ENCODE measurements around the gene SIAH3.

SIAH3 gene

DNA sequence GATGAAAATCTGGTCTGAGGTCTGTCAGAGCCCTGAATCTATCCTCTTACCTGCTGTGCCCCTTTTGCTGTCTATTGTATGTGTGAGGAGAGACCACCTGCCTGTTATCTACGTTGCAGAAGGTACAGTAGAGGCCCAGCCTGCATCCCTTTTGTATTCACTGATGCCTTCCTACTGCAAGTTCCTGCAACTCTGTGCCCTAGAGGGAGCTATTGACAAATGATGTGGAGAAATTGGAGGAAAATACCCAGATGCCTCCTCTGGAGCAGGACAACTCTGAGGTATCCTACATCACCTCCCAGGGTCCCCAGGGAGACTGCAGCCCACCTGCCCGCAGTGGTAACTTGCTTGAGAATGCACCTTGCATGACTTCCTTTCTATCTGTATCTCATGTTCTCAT lies 33.7 kb downstream of the SIAH3 start:
- DNase-seq, result no peak

DNA sequence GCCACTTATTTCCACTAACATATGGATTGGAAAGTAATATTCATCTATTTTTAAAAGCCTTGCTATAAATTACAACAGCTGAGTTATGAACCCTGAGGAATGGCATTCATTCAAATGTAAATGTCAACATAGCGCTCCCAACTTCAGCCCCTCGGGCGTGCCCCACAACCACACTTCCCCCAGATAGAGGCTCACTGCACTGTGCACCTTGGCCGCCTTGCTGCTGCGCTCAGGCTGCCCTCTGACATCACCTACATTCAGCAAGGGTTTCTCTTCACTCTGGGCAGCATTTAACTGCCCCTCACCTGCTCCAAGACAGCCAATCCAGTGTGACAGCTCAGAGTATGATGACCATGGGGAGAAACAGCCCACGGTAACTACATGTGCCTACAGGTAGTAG lies 35.1 kb downstream of the SIAH3 start:
- DNase-seq, result no peak

DNA sequence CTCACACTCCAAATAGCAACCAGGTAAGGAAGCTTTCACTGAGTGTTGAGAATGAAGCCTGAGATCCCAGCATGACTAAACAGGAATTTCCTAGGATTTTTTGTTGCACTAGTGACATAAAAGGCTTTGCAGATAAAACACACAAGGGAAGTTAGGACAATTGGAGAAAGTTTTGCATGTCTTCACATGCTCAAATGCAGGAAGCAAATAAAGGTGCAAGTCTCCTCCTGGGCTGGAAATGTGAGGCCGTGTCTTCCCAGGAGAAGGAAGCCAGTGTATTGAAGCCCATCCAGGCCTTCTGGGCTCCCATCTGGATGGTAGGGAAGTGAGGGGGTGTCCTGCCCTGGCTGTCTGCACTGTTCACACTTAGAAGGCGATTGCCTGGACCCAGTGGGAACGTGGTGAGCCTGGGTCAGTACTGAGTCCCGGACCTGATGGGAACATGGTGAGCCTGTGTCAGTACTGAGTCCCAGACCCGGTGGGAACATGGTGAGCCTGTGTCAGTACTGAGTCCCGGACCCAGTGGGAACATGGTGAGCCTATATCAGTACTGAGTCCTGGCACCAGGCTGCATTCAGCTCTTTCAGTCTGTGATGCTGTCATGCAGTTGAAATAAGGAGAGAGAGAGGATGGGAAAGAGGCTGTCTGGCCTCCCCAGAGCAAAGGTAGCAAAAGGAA lies 38.7 kb downstream of the SIAH3 start:
- DNase-seq, result no peak

DNA sequence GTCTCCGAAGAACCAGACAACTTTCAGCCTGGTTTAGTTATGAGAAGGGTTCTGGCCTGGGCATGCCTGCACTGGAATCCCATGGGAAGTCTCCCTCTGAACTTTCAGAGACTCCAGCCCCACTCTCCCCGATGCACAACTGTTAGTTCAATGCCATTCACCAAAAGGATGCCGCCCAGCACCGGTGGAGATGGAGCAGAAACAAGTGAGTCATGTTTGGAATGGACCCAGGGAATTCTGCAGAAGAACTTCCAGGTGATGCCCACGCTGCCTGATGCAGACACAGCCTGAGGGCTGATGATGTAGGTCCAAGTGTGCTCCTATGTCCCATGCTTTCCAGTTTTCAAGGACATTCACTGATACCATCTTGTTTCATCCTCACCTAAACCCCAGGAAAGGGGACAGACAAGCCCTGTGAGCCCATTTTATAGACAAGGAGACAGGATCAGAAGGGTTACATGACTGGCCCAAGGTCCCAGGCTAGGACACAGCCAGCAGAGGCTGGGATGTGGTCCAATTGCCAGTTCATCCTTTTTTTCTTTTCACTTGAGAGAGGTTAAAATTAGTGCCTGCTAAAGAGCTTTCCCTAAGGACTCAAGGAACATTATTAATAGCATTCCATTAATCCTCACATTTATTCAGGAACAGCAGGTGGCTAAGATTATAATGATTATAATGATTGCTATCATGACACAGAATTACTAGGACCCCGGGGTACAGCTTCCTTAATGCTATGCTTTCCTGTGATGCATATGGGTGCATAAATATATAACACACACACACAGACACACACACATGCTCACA lies 39.5 kb downstream of the SIAH3 start:
- no peak for DNase-seq

DNA sequence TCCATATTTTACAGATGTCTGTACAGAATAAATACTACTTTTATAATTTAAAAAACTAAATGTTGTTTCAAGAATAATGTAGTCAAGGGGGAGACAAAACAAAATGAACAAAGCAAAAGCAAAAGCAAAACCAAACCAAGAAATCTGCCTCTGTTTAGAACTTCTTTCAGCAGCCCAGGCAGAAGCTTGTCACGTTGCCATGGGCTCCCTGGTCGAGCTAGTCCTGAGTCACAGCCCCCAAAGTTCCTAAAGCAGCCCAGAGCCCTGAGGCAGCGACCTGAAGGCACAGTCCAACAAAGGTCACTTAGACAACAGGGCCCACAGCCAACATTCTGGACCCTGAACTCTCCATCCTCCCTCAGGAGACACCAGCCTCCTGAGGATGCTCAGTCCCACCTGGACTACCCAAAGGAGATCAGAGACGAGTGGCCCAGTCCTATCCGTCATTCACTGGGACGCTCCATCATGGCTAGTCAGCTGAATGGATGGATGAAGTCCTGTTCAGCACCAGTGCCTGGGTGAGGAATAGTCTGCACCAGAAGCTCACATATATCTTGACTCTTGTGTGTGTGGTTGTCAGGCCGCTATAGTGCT lies 41.7 kb downstream of the SIAH3 start:
- DNase-seq, result no peak

DNA sequence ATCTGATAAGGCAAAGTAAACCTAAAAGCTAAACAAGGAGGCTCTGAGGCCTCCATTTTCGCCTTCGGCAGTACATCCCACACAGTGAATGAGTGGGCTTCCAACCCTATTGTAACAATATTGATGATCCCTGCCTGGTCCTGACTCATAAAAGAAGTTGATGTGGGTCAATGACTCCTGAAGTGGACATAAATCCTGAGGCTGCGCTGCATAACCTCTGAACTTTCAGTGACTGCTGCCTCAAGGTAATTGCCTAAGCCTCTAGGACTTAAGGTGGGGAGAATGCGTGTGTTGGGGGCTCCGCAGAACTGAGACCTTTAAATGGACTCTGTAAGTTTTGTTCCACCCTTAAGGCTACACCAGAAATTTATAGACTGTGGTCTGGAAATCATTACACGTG lies 42.6 kb downstream of the SIAH3 start:
- DNase-seq, result no peak

DNA sequence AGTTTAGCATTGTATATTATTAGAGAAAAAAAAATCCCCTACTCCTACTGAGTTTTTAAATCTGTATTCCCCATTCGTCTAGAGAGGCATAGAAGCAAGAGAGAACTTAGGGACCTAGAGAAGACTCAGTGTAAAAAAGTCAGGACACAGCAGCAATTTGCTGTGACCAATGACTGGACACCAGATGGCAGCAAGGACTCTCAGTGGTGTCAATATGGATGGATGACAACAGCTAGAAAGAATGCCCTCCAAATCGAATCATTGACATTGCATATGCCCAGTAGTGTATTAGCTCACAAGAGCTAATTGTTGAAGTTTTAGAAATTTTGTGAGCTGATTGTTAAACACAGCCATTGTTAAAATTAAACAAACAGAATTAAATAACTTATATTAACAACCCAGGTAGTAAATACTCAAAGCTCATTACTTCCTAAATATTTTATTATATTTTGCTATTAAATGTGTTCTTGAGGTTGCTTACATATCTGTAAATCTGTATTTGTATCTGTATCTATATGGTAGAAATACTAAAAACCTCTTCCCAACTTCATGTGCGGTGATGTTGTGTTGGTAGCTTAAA lies 43.9 kb downstream of the SIAH3 start:
- DNase-seq, result peak; percentile 35

DNA sequence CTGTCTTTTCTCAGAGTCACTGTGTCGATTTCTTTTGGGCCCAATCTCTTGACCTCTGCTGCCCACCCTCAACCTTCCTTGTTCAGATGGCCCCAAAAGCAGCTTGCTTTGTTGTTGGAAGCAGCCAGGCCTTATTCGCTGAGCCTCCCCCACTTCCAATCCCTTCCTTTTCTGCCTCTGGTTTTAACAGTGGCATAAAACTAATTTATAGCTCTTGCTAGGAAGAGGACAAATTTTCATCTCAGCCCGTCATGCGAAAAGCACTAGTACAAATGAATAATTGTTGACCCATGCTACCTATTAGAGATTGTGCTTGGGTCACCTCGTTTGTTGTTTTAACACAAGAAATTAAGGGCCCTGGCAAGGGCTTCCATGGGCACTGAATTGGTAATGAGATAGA lies 51.1 kb downstream of the SIAH3 start:
- no peak for DNase-seq

DNA sequence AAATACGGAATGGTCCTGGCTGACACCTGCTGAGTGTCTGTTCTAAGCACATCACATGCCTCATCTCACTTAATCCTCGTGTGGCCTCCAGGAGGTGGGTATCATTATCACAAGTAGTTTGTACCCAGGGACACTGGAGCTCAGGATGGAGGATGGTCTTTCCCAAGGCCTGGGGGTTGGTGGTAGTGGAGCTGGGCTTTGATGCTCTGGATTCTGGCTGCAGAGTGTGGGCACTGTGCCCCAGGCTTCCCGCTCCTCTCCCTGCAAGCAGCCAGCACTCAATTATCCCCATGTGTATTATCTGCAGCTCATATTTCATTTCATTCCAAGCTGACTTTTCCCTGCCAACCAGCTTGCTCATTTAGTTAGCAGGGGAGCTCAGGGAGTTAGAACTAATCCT lies 52.1 kb downstream of the SIAH3 start:
- no peak for DNase-seq

DNA sequence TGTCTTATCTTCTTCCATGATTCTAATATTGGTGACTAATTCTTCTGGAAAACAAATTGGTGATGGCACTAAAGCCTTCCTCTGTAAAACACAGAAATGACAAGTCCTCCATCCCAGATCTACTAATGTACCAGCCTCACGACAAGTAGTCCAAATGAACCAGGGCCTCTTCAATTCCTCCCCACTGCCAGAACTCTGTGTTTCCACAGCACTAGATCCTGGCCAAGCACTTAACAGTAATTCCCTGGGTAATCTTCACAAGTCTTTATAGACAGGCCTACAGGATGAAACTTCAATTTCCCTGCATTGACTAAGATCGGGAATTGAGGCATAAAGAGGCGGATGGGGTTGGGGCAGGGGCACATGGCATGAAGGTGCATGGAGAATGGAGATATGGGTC lies 52.7 kb downstream of the SIAH3 start:
- DNase-seq, result no peak

DNA sequence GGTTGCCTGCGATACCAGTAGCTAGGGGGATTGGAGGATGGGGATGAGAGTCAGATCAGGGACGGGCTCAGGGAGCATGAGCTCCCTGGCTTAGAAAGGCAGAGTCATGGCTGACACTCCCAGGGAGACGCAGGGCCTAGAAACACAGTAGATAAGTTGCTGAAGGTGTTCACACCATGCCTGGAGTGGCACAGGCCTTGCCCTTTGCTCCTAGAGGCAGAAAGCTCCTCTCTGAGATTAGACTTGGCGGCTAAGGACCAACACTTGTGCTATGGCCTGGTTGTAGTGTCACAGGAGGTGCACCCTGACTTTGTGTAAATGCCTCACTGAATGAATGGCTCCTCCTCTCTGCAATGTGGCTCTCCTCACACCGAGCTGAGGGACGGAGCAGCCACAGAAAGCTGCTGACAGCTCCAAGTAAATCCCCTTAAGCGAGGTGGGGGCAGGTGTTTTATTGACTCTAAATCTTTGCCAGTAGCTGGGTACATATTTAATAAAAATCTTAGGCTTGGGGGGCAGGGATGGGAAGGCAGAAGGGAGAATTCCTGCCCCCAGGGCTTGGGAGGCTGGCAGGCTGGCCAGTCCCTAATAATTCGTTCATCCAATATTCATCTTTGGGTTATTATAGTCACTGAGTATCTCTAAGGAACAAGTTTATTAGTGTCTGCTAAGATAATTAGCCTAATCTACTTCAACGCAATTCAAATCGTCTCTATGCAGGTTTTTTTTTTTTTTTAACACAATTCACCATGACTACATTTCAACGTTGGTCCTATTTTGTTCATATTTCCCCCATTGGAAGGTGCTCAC lies 54.9 kb downstream of the SIAH3 start:
- DNase-seq, result no peak

DNA sequence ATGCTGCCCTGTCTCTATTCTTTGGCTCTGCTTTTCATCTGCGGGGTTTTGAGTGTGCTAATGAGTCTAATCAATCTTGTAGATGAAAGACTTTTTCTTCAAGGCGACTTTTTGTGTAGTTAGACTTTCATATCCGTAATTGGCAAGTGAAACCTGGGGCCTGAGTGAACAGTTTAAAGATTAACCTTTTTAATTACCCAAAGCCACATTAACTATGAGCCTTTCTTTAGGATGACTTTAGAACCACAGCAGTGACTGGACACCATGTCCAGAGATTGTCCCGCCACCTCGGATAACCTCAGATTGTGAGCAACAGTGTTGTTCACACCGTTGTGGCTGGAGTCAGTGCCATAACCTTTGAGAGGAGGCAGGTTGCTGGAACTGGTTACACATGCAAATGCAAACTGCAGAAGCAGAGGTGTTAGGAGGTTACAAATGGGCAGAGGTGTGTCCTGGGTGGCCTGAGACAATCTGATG lies 58.7 kb downstream of the SIAH3 start:
- no peak for DNase-seq

DNA sequence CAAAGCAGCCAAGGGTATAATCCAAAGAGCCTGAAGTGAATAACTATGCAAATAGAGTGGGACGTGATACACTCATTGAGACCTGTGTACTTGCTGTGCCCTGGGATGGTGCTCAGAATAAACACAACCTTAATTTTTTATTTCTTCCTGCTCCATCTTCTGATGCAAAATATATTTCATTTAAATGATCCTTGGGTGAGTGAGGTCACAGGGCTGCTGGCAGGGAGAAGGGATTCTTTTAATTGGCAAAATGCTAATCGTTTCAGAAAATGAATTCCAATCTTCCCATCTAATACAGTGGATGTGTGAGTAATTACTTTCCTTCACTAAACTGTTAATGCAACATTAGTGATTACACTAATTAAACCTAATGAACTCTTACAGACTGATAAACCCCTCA lies 63.5 kb downstream of the SIAH3 start:
- DNase-seq, result no peak

DNA sequence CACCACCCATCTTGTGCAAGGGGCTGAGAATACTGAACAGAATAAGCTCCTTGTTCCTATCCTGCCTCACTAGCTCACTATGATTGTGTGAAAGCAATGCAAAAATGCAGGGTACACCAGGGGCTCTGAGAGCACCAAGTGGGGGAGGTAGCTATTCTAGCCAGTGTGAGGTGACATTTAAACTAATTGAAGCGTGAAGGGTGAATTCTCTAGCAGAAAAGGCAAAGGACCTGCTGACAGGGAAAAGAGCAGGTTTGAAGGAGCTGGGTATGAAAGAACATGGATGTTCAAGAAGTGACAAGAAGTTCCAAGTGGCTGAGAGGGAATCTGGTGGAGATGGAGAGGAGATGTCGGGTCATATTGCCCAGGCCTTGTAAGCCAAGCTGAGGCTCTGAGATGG lies 64.2 kb downstream of the SIAH3 start:
- DNase-seq, result no peak

DNA sequence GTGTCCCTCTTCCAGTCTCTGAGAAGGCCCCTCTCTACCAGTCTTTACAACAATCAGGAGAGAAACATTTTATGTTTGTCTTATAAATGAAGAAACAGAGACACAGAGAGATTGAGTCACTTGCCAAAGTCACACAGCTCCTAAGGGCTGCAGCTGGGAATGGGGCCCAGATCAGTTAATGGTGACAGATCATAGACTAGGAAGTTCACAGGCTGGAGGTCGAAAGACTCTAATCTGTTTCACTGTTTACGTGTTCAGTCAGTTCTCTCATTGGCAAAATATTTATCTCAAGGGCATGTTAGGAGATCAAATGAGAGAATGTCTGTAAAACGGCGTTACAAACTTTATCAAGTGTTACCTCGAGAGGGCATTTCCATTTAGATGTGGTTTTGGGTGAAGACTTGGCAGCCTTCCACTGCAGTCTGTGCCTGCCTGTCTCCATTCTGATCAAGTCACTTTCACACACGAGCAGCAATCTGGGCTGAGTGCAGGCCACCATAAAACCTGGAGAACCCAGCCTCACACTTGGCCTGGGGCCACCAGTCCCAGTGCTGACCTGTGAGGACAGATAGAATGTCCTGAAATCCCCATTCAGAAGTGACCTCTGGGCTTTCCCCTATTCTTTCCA lies 65.1 kb downstream of the SIAH3 start:
- peak; percentile 32 for DNase-seq

DNA sequence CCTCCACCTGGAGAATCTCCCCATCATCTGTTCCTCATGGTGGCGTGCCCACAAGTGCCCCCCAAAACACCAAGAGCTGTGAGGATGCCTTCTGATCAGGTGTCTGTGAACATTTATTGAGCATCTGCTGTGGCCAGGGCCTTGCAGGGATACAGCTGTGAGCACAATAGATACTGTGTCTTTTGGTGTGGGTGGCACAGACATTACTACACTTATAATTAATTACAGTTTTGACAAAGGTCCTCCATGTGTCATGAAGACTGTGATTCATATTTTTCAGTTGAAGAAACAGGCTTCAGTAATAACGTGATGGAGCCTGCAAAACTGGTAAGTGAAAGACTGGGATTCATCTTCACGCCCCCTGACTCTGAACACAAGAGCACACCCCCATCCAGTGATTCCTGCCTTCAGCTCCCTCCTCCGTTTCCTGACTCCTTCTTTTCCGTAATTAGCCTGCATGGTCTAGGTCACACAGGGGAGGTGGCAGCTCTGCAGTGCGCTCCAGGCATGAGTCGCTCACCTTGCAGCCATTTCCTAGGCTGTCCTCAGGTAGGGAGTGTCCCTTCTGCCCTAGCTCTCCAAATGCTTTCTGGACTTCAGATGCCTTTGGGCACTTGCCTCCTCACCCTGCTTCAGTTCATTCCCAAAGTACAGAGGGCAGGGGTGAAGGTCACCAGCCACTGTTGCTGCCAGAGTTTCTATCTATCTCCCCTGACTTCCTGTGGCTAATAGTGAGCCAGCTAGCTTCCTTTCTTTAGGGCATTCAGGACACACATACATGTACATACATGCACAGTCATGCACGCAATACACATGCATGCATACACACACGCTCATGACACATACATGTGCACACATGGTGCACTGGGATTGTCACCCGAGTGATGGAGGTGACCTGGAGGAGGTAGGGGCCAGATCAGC lies 66.5 kb downstream of the SIAH3 start:
- DNase-seq, result no peak

DNA sequence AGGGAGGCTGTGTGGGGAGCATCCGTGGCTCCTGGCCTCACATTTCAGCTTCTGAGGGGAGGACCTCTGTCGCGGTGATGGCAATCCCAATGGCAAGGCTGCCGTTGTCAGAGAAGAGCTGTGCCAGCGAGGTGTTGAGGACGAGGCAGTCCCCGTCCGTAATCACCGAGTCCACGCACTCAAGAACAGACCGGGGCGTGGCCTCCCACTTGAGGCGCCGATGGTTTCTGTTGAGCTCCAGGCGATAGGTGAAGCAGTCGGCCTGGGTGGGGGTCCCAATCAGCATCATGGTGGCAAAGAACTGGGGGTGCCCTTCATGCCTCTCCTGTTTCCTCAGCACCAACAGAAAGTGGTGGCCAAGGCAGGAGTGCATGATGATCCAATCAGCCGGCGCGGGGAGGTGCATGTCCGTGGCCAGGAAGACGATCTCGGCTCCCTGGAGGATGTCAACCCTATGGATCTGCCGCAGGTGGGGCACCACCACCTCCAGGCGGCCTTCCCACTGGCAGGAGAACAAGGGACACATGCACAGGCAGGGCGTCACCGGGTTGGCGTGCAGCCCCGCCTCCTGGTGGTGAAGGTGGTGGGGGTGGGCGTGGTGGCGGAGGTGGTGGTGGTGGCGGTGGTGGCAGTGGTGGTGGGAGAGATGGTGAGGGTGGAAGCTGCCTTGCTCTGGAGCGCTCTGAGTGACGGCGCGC lies 68.1 kb downstream of the SIAH3 start:
- DNase-seq, result no peak

DNA sequence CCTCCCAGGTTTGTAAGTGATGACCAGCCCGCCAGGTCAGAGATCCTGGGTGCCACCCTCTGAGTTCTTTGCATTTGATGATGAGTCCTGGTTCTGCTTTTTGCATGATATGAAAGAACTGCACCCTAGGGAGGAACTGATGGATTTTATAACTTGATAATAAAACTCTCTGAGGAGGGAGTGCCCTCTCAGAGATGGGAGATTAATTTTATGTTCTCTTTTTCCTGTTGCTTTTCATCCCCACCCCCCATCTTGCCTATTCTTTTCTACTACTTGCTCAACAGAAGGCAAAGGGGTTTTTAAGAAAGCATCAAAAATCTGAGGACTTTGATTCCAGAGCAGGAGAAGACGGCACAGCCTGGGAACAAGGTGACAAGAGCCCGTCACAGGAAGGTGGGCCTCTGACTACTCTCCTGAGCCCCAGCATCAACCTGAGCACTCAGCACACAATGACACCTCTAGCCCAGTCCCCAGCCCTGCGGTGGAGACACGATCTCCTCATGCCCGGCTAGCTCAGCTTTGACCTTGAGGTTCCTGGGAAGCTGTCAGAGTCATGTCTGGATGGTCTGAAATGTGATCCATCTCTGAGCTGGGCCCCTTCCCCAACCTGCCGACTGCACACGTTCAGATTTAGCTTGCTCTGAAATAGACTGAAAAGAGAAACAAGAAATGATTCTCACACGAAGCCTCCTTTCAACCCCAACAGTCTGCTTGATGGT lies 69.1 kb downstream of the SIAH3 start:
- DNase-seq, result no peak

DNA sequence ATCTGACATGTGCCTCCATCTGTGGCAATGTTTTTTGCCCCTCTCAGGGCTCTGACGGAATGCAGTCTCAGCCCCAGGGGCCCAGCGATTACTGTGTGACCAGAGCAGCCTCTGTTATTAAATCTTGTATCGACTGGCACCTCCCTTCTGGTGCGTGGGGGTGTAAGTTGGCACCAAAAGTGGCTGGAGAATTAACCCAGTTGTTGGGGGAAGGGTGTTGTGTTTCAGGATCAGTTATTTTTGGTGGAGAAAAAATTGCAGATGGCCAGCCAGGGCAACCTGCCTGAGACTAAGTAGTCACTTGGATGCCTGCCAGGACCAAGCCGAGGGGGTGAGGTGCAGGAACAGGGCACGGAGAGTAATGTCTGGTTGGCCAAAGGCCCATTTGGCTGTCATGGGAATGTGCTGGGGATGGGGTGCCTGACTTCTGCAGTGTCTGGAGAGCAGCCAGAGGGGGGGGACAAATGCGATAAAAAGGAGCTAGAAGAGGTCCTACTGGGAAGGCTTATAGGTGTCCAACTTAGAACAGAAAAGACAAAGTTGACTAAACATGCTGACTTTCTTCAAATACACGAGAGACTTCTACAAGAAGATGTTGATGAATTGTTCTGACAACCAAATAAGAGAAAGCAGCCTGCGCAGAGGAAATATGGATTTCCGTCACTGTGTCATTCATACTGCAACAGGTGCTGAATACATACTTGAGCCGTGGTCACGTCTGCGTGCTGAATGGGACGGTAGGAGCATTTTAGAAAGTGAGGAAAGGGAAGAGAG lies 69.8 kb downstream of the SIAH3 start:
- no peak for DNase-seq
